ENCODE data around the gene CRY2. TPM values are rescaled to one million over a fixed set of nuclear protein-coding genes. Genes with fewer than 3 reads are reported as not detected.
A peak's percentile ranks its signal among the peaks of the same experiment; 100 is the strongest.

Gene CRY2
- total and polyA plus RNA-seq, 8 donors = 26.6 to 42.3 (median 31.2) TPM

GRCh38 chr11:45812581-45813548, 34.4 kb upstream of the CRY2 start:
- no peaks in the 10 kb centered on the region for H3K27me3 ChIP-seq
- no peak for ATAC-seq
- intact Hi-C loops (cut with DNase I) = no loop called here
- H3K27ac ChIP-seq = no peak overlapping the region
- peaks cover 6 to 19% of the 10 kb centered on the region in 2 donors for H3K4me1 ChIP-seq
- TF ChIP-seq, protein P1, sequence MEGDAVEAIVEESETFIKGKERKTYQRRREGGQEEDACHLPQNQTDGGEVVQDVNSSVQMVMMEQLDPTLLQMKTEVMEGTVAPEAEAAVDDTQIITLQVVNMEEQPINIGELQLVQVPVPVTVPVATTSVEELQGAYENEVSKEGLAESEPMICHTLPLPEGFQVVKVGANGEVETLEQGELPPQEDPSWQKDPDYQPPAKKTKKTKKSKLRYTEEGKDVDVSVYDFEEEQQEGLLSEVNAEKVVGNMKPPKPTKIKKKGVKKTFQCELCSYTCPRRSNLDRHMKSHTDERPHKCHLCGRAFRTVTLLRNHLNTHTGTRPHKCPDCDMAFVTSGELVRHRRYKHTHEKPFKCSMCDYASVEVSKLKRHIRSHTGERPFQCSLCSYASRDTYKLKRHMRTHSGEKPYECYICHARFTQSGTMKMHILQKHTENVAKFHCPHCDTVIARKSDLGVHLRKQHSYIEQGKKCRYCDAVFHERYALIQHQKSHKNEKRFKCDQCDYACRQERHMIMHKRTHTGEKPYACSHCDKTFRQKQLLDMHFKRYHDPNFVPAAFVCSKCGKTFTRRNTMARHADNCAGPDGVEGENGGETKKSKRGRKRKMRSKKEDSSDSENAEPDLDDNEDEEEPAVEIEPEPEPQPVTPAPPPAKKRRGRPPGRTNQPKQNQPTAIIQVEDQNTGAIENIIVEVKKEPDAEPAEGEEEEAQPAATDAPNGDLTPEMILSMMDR (IDR thresholded peaks at IDR 0.05) = no peak
- H3K36me3 ChIP-seq = peaks cover 0 to 48% of the 10 kb centered on the region in 2 donors
- peak in 1 of 4 donors; percentile 22 for DNase-seq
- H3K9me3 ChIP-seq = no peaks in the 10 kb centered on the region
- no peak overlapping the region for H3K4me3 ChIP-seq

- Histone ChIP-seq H3K36me3 (peaks cover 0 to 21% of the 10 kb centered on the region in 2 donors), H3K27me3 (no peaks in the 10 kb centered on the region), H3K27ac (no peak overlapping the region), H3K4me1 (no peaks in the 10 kb centered on the region), H3K9me3 (no peaks in the 10 kb centered on the region), H3K4me3 (no peak overlapping the region)
- ATAC-seq (no peak), DNase-seq (no peak)
- intact Hi-C loops (cut with DNase I) = no loop called here
- TF ChIP-seq, protein P1 (IDR thresholded peaks at IDR 0.05) = no peak
These were observed 31.5 kb upstream of the CRY2 start for GRCh38 chr11:45815747-45816146.

- Histone ChIP-seq H3K4me1 (no peaks in the 10 kb centered on the region), H3K9me3 (no peaks in the 10 kb centered on the region), H3K27me3 (no peaks in the 10 kb centered on the region), H3K36me3 (peaks cover 0 to 12% of the 10 kb centered on the region in 2 donors), H3K27ac (no peak overlapping the region), H3K4me3 (no peak overlapping the region)
- TF ChIP-seq, protein P1 (IDR thresholded peaks at IDR 0.05) = no peak
- intact Hi-C loops (cut with DNase I) = no loop called here
- ATAC-seq (no peak), DNase-seq (no peak)
These were observed 30.7 kb upstream of the CRY2 start for GRCh38 chr11:45816614-45817013.

DNA sequence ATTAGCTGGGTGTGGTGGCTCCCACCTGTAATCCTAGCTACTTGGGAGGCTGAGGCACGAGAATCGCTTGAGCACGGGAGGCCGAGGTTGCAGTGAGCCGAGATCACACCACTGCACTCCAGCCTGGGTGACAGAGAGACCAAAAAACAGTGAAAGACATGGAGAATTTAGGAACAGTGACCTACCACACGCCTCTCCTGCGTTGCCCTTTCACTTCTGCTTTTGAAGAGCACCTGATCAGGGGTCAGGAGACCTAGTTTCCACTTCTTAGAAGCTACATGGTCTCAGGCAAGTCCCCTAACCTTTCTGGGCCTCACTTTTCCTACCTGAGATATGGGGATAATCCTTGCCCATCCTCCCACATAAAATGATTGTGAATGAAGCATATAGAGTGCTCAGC, 30.1 kb upstream of the CRY2 start:
- H3K27me3 ChIP-seq = no peaks in the 10 kb centered on the region
- DNase-seq (peak in 1 of 4 donors; percentile 10), ATAC-seq (no peak)
- no peak overlapping the region for H3K4me3 ChIP-seq
- no peaks in the 10 kb centered on the region for H3K9me3 ChIP-seq
- peaks cover 0 to 6% of the 10 kb centered on the region in 2 donors for H3K36me3 ChIP-seq
- no peaks in the 10 kb centered on the region for H3K4me1 ChIP-seq
- TF ChIP-seq, protein P1 (IDR thresholded peaks at IDR 0.05) = no peak
- intact Hi-C loops (cut with DNase I) = no loop called here
- H3K27ac ChIP-seq = no peak overlapping the region

DNA sequence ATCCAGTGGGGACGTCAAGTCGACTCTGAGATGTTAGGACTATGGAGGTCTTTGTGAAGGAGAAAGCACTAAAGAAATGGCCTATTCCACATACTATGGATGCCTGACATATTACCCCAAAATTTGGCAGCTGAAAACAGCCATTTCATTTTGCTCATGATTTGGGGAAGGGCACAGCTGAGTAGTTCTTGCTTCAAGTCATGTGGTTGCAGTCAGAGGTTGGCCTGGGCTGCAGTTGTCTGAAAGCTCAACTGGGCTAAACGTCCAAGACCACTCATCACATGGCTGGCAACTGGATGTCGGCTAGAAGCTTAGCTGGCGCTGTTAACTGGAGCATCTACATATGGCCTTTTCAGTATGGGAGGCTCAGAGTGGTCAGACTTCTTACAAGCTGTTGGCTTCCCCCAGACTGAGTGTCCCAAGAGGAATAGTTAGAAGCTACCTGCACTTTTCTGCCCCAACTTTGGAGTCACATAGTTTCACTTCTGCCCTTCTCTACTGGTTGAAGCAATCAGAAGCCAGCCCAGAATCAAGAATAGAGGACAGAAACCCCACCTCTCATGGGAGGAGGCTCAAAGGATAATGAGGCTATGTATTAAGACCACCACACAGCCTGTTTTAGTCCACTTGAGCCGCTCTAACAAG, 28.2 kb upstream of the CRY2 start:
- TF ChIP-seq, protein P1 (IDR thresholded peaks at IDR 0.05) = no peak
- H3K27me3 ChIP-seq = no peaks in the 10 kb centered on the region
- no peak overlapping the region for H3K27ac ChIP-seq
- H3K36me3 ChIP-seq = no peaks in the 10 kb centered on the region
- no peaks in the 10 kb centered on the region for H3K9me3 ChIP-seq
- DNase-seq (peak in 1 of 4 donors; percentile 10), ATAC-seq (no peak)
- H3K4me1 ChIP-seq = no peaks in the 10 kb centered on the region
- intact Hi-C loops (cut with DNase I) = no loop called here
- no peak overlapping the region for H3K4me3 ChIP-seq

Data from left lung (tissue), 10 donors.